H1 (cell line): Measurements from ENCODE around the gene MUC5B. TPM values are rescaled to one million over a fixed set of nuclear protein-coding genes. Genes with fewer than 3 reads are reported as not detected.

ENCODE experiments used
- CBX8 ChIP-seq: fragments of 300-800, 300-1000 bp; sonication (generic); IDR thresholded peaks from 2 replicates; pipeline ENCODE4 v1.7.1; 2016; ENCODE audit warnings: low read depth, low read length, borderline replicate concordance
- EP300 ChIP-seq, 2 experiments: IDR thresholded peaks; 1 replicate in 1 of 2; 2 replicates in 1 of 2; pipeline ENCODE4 v1.6.1; 2011 to 2012; ENCODE audit warnings: low read depth in 2 of 2, low read length in 2 of 2, mild to moderate bottlenecking in 2 of 2, borderline replicate concordance in 1 of 2, inconsistent platforms in 1 of 2, moderate library complexity in 1 of 2
- FOSL1 ChIP-seq: IDR thresholded peaks from 2 replicates; pipeline ENCODE4 v1.6.1; 2011; ENCODE audit warnings: mild to moderate bottlenecking, low read depth, low read length, moderate library complexity; ENCODE audit not compliant: insufficient read depth
- GABPA ChIP-seq: IDR thresholded peaks from 2 replicates; pipeline ENCODE4 v1.6.1; 2011; ENCODE audit warnings: mild to moderate bottlenecking, low read length, moderate library complexity, borderline replicate concordance; ENCODE audit not compliant: insufficient read depth
- YY1 ChIP-seq: IDR thresholded peaks from 2 replicates; pipeline ENCODE4 v1.6.1; 2011; ENCODE audit warnings: low read depth, mild to moderate bottlenecking, low read length
- polyA plus RNA-seq, 7 experiments: library from polyadenylated mRNA; depleted of rRNA in 3 of 7; stranded (reverse) in 5 of 7; unstranded in 2 of 7; fragments of >200 nt in 5 of 7; fragments of 200-250 nt in 2 of 7; gene quantifications; 1 replicate in 5 of 7; 2 replicates in 1 of 7; 4 replicates in 1 of 7; pipeline versions ENCODE4 v1.2.1 to v1.2.3, GENCODE V29; 2011 to 2013; ENCODE audit warnings: missing spikeins in 2 of 7, mixed read lengths in 2 of 7
- total RNA-seq: library from RNA; stranded (reverse); fragmentation: NEBNext Ultra II Directional; extraction: Animal tissue kit (Norgen Biotek cat#: 25700); gene quantifications from 2 replicates; pipeline ENCODE4 v1.2.1, GENCODE V29; 2021

MUC5B gene
- total and polyA plus RNA-seq, 2 of the 8 experiments (the other 6 are each of a cell fraction or from before 2014, with no cell fraction given), result 0.02 to 0.03 TPM

GRCh38 chr11:1202776-1203504, 19.9 kb upstream of the MUC5B start (continued):
- TF ChIP-seq GABPA (peak; percentile 85), YY1 (peak; percentile 61; the same call in 1 of the 2 replicates), CBX8 (no peak), EP300 (IDR thresholded peaks at IDR 0.05; ENCODE audit: borderline replicate concordance in 1 of 2, low read depth in 2 of 2, low read length in 2 of 2) (no peak; a peak in 1 of 3 replicates), FOSL1 (no peak)
